NCI-H1436 treated with DMSO at 0.1 percent for 48 hours (cell line): ENCODE results near the gene PLCB4.

Experiments used
- DNase-seq: peaks from one replicate; lab custom pipeline; 2025; lab: John Stamatoyannopoulos, UW

PLCB4 gene

DNA sequence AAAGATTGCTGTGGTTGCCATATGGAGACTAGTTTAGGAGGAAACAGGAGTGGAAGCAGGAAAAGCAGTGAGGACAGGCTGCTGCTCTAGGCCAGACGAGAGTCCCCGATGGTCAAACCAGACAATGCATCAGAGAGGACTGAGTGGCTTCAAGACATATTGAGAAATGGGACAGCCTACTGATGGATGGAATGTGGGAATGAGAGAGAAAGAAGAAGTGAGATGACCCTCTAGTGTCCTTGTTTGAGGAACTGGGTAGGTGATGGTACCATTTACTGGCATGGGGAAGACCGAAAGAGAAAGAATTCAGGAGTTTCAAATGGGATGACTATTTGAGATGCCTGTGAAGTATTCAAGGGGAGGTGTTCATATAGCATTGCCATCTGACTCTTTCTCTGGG lies 333.7 kb downstream of the PLCB4 start:
- DNase-seq: no peak

DNA sequence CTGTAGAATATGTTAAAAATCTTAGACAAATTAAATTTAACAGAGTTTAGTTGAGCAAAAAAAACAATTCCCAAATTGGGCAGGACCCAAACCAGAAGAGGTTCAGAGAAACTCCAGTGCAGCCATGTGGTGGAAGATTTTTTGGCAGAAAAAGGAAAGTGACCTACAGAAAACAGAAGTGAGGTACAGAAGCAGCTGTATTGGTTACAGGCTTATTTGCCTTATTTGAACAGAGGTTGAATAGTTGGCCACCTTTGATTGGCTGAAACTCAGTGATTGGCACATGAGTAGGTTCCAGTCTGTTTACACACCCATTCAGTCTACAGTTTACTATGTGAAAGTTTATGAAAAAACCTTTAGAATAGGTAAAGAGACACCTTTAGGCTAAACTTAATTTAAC lies 334.6 kb downstream of the PLCB4 start:
- no peak for DNase-seq

DNA sequence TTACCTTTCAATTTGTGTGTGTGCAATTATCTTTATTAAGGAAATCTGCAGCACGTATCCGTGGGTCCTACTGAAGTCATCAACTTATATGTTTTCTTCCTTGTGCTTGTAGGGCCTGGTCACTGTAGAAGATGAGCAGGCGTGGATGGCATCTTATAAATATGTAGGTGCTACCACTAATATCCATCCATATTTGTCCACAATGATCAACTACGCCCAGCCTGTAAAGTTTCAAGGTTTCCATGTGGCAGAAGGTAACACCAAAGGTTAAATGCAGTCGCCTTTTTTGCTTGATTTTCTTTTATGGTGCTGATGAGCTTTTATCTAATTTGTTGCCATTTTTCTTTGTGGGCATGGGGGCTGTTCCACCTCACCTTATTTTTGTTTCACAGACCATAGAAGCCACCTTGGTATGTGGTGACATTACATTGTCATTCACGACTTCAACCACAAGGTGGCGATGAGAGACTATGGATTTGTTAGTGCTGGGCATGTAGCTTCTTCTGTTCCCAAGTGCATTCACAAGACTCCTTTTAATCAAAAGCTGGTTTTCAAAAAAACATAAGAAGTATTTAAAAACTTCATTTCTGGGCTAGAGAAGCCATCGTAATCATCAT lies 339.0 kb downstream of the PLCB4 start:
- no peak for DNase-seq

DNA sequence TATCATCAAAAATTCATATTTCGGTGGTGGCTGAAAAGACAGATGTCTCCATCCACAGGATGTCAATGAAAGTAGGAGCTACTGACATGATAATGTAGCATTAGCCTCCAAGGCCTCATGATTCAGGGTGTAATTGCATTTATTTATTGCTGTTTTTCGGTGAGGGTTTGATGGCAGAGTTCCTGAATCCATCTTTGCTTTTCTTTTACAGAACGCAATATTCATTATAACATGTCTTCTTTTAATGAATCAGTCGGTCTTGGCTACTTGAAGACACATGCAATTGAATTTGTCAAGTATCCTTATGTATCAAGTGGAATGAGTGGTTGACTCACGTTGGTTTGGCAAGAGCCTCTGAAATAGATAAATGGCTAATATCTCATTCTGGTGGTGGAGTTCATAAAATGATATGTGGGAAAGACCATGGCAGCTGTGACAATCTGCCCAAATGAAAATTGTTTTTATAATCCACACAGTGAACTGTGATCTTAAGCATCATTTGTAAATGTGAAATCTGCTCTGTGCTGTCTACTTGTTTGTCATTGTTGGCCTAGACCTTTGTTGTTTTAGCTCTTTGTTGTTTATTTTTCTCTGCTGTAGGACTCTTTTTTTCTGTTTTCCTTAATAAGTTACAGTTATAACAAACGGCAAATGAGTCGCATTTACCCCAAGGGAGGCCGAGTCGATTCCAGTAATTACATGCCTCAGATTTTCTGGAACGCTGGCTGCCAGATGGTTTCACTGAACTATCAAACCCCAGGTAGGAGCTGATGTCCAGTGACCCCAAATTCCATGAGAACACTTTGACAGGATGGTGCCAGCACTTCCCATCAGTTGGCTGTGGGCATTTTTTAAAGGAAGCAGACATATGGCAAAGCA lies 339.8 kb downstream of the PLCB4 start:
- no peak for DNase-seq

DNA sequence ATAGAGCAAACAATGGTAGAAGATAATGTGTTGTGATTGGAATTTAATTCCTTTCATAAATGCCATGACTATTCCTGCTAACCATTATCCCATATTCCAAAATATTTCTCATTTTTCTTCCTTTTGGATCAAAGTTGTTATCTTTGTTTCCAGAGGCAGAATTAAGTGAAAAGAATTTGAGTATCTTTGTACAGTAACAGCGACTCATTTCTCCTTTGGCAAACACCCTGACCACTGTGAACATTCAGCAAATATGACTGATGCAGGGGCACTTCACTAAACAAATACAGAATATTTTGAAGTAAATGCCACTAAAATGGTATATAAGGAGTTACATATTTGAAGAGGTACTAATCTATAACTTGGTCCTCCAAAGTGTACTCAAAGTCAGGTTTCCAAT lies 340.5 kb downstream of the PLCB4 start:
- no peak for DNase-seq

DNA sequence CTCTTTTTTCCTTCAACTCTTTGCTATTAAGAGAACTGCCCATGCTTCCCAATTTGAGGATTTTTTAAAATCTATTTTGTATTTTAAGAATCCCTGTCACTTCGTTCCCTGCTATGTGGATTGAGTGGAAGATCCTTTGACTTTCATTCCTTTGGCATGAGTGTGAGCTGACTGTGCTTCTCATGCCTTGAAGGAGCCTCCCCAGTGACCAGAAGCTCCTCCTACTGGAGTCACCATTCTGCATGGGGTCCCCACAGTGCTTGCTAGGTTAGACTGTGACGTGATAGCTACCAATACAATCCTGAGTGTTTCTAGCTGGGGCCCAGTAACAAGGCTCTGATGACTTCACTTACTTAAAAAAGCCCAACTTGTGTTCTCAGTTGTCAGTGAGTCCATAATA lies 341.1 kb downstream of the PLCB4 start:
- DNase-seq: no peak

DNA sequence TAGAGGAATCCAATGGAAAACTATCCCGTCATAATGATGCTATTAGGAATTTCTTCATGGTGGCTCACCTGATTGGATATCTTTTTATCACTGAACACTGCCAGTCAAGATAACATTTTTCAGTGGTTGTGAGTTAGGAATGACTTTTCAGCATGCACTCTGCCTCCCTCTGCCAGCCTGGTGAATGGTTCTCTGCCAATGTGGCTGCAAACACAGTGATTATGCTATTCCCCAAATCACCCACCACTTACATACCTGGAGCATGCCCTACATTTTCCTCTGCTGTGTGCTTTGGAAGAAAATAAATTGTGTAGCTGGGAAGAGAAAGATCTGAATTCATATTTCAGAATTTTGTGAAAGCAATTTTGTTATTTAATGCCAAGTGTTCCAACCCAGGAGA lies 342.9 kb downstream of the PLCB4 start:
- no peak for DNase-seq

DNA sequence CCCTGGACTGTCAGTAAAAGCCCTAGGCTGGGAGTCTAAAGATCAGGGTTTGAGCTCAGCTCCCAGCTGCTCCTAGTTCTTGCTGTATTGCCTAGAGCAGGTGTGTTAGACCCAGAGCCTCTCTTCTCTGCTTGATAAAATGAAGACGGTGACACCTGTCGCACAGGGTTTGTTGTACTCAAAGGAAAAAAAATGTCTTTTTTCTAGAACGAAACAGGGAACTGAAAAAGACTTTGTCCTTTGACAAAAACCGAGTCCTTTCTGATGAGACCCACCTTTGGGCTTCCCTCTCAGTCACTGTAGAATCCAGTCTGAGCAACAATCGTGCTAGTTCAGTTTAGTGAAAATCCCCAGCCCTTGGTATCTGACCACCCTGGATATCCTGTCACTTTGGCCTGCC lies 343.4 kb downstream of the PLCB4 start:
- DNase-seq: no peak

DNA sequence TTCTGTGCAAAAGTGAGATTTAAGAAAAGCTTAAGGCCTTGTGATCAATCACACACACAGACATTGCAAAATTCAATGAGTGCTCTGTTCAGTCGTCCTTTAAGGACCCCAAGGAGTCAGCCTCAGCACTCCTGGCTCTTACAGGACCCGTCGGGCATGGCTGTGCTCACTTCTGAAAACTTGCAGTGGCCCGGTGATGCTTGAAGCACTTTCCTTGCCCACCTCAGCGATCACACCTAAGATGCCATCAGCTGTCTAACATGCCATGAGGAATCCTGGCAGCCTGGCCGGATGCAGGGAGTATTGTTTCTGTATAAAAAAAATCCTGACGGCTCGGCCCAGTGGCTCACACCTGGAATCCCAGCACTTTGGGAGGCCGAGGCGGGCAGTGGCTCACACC lies 344.1 kb downstream of the PLCB4 start:
- DNase-seq: no peak

DNA sequence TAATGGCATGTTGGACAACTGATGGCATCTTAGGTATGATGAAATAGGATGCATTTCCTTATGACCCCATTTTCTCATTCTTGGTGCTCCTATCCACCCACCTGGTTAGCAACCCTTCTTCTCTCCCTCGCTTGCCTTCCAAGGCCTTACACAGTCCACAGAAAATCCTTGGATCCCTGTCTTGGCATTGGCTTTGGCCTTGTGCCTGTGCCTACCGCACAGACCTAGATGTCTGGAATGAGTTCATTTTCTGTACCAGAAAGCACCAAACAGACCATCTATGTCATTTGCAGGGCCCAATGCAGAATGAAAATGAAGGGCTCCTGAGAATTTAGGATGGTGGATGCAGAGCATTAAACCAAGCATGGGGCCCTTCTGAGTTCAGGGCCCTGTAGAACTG lies 346.5 kb downstream of the PLCB4 start:
- no peak for DNase-seq

DNA sequence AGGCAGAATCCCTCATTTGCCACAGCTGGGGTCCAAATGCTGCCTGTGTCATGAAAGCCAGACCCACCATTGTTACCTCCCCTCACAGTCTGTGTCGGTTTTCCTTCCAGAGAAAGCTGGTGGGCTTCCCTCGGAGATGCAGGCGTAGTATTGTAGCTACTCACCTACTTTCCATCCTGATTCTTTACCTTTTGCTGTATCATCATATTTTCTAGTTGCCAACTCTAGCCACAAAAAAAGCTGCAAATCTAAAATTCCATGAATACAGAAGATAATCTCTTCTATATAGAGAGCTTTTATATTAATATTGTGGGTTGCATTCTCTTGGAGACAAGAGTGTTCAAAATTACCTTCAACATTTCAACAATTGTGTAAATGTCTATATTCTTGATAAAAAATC lies 347.5 kb downstream of the PLCB4 start:
- DNase-seq: no peak

DNA sequence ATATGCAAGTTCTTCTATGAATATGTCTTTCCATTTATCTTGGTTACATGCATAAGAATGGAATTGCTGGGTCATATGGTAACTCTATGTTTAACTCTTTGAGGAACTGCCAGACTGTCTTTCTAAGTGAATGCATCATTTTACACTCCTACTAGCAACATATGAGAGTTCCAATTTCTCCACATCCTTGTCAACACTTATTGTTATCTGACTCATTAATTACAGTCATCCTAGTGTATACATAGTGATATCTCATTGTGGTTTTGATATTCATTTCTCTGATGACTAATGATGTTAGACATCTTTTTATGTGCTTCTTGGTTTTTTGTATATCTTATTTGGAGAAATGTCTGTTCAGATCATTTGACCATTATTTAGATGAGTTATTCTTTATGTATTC lies 348.8 kb downstream of the PLCB4 start:
- DNase-seq: no peak

DNA sequence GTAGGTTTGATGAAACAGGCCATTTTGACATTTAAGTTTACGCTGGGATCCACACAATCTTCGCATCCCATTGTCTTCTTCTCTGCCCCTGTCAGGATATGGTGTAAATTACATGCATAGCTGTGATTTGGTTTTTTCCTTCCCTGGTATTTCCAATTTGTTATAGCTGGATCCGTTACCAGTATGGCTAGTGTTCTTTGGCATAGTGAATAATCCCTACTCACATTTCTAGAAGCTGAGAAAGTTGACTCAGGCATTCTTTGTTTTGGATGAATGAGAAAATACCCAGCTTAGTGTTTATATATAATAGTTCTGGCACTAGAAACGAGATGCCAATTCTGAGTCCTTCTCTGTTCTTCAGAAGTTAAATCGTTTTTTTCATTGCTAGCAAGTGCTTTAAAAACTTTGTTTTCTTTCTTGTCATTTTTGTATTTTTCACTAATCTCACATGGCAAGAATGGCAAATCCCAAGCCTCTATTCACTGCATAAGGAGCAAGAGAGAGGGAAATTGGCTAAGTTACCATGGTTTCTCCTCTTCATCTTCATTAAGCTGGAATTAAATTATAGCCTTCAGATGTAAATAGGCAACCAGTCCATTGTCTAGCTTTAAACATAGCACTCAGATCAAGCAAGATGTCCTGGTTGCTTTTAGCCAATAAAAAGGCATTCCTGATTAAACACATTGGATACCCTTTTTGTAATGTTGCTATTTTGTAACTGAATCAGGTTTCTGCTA lies 353.6 kb downstream of the PLCB4 start:
- DNase-seq: no peak

DNA sequence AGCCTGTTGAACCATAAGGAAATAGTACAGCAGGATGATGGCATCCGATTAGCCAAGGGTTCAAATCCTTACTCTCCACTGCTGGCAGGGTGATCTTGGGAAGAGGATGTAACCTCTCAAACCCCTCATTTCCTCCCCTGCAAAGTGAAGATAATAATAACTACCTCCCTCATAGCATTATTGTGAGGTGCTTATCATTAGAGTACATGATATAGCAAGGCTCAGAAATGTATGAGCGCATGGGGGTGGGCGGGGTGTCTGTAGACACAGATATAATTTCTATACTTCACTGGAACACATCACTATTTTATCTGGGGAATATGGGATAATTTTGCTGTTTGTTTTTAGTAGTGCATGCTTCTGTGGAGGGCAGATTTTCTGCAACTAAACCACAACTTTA lies 355.7 kb downstream of the PLCB4 start:
- no peak for DNase-seq

DNA sequence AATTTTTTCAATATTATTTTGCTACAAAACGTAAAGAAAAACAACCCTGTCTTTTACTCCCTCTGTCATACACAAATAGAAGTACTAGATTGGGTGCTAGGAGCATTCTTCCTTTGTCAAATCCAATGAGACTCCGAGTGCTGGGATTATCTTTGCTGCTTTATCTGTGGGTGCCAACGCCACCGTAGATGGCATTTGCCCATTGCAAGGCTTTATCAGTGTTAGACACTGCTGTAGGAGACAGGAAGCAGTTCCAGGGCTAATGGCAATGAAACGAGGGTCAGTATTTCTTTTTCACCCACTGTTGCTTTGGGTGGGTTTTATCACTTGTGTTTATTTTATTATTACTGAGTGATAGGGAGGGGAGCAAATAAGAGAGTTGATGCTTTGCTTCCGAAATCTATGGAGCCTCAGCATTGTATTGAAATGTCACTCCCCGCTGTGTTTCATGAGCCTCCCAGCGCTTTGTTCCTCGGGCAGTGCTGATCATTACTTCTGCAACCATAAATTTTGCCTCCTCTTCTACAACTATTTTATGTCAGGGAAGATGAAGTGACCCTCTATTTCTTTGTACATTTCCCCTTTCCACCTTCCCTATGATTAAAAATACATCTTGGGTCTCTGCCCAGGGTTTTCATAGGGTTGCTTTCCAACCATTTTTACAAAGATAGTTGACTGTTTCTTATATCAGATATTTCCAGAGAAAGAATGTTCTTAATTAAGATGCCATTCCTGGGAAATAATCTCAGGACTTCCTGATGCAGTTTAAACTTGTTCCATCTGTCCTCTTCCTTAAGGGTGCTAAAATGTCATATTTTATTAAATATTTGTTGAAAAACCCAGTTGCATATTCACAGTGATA lies 358.8 kb downstream of the PLCB4 start:
- DNase-seq: no peak

DNA sequence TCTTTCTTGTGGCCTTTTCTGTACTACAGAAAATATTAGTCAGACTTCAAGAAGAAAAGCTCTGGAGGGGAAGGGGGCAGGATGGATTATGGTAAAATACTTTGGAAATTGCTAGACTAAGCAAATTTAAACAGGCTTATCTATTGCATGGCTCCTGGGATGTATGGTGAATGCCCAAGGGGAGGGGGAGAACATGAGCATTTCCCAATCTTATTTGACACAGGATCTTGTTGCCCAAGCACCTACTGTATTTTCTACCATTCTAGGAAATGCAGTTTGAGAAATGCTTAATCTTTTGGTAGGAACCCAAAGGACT lies 359.4 kb downstream of the PLCB4 start:
- no peak for DNase-seq

DNA sequence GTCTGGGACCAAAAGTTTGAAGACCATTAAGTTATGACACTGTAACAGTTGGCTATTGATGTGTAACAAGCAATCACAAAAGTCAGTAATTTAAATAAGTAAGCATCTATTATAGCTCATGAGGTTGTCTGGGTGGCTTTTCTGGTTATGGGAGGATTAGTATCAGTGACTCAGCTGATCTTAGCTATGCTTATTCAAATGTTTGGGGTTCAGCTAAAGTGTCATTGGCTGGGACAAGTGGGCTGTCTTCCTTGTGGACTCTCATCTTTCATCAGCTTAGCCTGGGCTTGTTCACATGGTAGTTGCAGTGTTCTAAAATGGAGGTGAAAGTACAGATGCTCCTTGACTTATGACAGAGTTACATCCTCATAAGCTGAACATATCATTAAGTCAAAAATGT lies 370.9 kb downstream of the PLCB4 start:
- DNase-seq: no peak

DNA sequence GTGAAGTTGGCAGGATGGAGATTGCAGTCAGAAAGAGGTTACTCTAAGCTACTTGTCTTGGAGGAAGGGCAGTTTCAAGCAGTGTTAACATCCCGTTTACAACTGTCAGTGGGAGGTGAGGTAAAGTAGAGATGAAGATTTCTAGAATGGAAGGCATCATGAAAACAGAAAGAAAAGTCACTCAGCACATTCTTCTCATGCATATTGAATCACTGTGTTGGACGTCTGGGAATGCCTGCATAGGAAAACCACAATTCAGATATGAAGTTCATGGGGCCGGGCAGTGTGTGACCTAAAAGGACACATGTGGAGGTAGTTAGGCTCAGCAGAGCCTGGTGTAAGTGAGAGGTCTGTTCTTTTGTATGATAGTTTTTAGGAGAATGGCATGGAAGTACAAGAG lies 372.0 kb downstream of the PLCB4 start:
- no peak for DNase-seq

DNA sequence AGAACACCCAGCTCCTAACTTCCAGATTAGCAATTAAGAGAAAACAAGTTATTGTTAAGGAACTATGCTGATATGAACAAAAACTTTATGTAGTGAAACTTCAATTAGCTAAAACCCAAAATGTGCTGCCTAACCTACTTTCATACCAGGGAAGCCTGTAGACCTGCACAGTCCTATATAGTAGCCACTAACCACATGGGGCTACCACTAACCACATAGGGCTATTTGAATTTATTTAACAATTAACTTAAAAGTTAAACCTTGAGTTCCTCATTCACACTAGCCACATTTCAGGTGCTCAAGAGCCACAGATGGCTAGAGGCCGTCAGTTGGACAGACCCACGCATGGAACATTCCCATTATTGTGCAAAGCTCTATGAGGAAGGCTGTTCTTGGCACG lies 373.1 kb downstream of the PLCB4 start:
- no peak for DNase-seq

DNA sequence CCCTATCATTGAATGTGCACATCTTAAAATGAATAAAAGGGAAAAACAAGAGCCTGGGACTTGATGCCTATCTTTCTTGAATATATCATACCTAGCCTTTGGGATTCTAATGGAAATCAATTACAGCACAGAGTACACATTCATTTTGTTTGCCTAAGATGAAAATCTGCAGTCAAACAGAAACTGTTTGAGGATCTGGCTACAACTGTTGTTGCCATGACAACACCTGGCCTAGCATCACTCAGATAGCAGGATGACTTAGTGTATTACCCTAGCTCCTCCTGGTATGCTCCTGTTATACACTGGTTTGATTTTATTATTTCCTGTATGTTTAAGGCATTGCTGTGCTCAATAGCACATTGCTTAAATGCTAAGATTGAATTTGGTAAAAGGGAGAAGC lies 374.0 kb downstream of the PLCB4 start:
- DNase-seq: no peak

DNA sequence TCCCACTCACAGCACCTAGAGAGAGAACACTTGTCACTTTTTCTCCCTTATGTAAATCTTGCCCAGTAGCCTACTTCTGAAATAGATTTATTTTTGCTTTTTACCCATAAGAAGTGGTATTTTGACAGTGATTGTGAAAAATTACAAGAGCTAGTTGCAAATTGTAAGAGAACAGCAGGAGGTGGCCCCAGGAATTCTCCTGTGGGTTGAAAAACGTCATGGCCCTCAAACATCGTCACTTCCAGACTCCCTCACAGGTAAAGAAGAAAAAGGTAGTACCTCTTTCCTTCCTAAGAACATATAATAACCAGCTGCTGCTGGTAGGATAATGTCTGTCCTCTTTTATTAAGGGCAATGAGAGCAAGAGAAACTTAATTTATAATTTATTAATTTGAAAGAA lies 376.0 kb downstream of the PLCB4 start:
- DNase-seq: no peak

DNA sequence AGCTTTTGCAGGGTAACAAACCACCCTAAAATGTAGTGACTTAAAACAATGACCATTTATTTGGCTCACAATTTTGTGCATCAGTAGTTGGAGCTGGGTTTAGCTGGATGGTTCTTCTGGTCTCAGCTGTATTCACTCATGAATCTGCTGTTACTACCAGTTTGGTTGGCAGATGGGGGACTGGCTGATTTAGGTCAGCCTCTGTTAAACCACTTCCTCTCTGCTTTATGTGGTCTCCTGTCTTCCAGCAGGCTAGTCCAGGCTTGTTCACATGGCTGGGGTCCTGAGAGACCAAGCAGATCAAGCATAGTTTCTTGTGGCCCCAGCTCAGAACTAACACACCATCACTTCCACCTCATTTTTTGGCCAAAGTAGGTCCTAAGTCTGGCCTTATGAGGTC lies 378.3 kb downstream of the PLCB4 start:
- DNase-seq: no peak
